ENCODE data around the gene EFCAB10.

Gene EFCAB10

DNA sequence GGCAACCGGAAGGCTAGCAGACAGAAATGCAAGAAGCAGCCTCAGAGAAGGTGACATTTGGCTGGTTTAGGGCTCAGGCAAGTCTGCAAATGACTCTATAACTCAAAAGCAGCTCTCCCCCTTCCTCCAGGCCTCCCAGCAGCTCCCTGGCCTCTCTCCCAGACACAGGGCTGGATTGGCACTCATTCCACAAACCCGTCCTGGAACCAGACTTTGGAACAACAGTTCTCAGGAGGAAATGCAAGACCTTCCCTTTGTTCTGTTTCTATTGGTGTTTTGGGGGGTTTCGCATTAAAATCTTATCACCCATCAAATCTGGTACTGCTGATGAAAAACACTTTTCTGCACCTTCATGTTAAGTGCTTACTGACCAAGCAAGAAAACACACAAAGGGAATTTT is 40.3 kb upstream of the EFCAB10 start:
- Mint-ChIP-seq H3K27ac (peak overlapping the region; percentile 80), H3K27me3 (ENCODE audit: low read depth, poor library complexity) (no peaks in the 10 kb centered on the region), H3K36me3 (ENCODE audit: low read depth) (peaks cover 40% of the 10 kb centered on the region), H3K9me3 (peaks cover 22% of the 10 kb centered on the region), H3K4me1 (peaks cover 57% of the 10 kb centered on the region), H3K4me3 (no peak overlapping the region)
- no peak for DNase-seq
- TF ChIP-seq, protein P1, sequence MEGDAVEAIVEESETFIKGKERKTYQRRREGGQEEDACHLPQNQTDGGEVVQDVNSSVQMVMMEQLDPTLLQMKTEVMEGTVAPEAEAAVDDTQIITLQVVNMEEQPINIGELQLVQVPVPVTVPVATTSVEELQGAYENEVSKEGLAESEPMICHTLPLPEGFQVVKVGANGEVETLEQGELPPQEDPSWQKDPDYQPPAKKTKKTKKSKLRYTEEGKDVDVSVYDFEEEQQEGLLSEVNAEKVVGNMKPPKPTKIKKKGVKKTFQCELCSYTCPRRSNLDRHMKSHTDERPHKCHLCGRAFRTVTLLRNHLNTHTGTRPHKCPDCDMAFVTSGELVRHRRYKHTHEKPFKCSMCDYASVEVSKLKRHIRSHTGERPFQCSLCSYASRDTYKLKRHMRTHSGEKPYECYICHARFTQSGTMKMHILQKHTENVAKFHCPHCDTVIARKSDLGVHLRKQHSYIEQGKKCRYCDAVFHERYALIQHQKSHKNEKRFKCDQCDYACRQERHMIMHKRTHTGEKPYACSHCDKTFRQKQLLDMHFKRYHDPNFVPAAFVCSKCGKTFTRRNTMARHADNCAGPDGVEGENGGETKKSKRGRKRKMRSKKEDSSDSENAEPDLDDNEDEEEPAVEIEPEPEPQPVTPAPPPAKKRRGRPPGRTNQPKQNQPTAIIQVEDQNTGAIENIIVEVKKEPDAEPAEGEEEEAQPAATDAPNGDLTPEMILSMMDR (IDR thresholded peaks at IDR 0.05) = no peak

DNA sequence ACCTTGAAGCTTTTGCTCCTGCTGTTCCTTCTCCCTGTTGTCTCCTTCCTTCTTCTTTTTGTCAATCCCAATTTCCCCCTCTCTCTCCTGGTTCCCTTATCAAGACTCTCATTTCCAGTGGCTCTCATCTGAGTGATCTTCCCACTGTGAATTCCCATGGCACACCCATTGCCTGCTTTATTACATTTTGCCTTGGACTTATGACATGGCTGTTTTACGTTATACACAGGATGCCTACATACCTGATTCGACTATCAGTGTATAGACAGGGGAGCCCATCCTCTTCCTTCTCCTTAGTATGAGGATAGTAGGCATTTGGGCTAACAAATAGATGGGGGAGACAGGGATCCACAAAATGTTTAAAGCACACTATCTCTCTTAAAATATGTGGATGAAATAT is 39.9 kb upstream of the EFCAB10 start:
- H3K9me3 Mint-ChIP-seq = peaks cover 17% of the 10 kb centered on the region

DNA sequence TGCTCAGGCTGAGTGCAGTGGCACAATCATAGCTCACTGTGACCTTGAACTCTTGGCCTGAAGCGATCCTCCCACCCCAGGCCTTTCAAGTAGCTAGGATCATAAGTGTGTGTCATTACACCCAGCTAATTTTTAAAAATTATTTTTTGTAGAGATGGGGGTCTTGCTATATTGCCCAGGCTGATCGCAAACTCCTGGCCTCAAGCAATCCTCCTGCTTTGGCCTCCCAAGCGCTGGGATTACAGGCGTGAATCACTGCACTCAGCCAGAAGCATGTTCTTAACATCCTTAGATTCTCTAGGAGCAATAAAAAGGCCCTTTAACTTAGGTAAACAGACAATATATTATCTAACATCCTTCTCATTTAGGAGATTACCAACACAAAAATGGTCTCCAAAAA is 38.3 kb upstream of the EFCAB10 start:
- TF ChIP-seq, protein P1 (IDR thresholded peaks at IDR 0.05) = no peak
- Mint-ChIP-seq H3K27ac (no peak overlapping the region), H3K4me1 (peaks cover 66% of the 10 kb centered on the region), H3K4me3 (no peak overlapping the region), H3K27me3 (ENCODE audit: low read depth, poor library complexity) (peaks cover 4% of the 10 kb centered on the region), H3K36me3 (ENCODE audit: low read depth) (peaks cover 24% of the 10 kb centered on the region), H3K9me3 (peaks cover 6% of the 10 kb centered on the region)
- DNase-seq = no peak

More for the DNA sequence above, 39.9 kb upstream of the EFCAB10 start:
- no peak for DNase-seq
- Mint-ChIP-seq H3K27me3 (ENCODE audit: low read depth, poor library complexity) (no peaks in the 10 kb centered on the region), H3K4me1 (peaks cover 61% of the 10 kb centered on the region), H3K4me3 (no peak overlapping the region), H3K27ac (no peak overlapping the region), H3K36me3 (ENCODE audit: low read depth) (peaks cover 36% of the 10 kb centered on the region)
- TF ChIP-seq, protein P1 (IDR thresholded peaks at IDR 0.05) = no peak

DNA sequence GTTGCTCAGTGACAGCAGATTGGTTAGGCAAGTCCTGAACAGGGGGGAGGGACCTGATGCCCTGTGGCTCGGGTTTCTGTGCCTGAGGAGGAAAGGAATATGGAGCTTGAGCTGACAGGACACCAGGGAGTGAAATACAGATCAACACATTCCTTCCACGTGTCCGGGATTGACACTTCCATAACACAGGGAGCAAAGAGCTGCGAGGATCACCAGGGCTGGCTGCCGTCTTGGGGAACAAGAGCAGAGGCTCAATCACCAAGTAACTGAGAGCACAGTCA is 36.7 kb upstream of the EFCAB10 start:
- peak; percentile 29 for DNase-seq
- no peaks in the 10 kb centered on the region for H3K9me3 Mint-ChIP-seq
- H3K27ac Mint-ChIP-seq = peak overlapping the region; percentile 83
- H3K4me3 Mint-ChIP-seq = no peak overlapping the region
- H3K27me3 Mint-ChIP-seq (ENCODE audit: low read depth, poor library complexity) = peaks cover 4% of the 10 kb centered on the region
- TF ChIP-seq, protein P1 (IDR thresholded peaks at IDR 0.05) = no peak
- H3K4me1 Mint-ChIP-seq = peaks cover 64% of the 10 kb centered on the region
- peaks cover 21% of the 10 kb centered on the region for H3K36me3 Mint-ChIP-seq (ENCODE audit: low read depth)

DNA sequence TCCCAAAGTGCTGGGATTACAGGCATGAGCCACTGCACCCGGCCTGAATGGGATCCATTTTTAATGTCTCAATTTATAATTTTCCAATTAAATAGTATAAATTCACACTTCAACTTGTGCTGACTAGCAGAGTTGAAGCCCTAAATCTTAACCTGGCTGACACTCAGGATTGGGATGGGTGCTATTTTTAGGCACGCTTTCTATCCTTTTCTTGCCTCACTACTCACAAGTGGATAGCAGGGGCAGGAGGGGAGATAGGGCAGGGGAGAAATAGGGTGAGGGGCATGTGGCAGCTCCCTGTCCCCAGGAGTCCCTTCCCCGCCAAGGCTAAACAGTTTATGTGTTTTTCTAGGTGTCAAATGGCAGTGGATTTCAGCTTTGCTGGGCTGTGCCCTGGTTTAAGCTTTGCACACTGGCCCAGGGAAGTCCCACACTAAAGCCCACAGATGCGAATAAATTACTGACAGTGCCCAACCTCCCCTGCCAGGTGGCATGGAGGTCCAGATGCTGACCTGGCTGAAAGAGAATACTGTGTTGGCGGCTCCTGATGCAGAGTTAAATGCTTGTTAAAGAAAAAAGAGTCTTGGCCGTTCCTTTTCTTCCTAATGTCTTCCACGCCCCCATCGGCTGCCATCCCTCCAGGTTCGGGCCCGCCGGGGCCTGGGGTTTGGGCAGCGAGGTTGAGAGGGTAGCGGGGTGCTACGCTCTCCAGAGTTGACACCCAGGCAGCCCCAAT is 36.2 kb upstream of the EFCAB10 start:
- no peaks in the 10 kb centered on the region for H3K9me3 Mint-ChIP-seq
- peaks cover 17% of the 10 kb centered on the region for H3K36me3 Mint-ChIP-seq (ENCODE audit: low read depth)
- peaks cover 4% of the 10 kb centered on the region for H3K27me3 Mint-ChIP-seq (ENCODE audit: low read depth, poor library complexity)
- TF ChIP-seq, protein P1 (IDR thresholded peaks at IDR 0.05) = no peak
- no peak for DNase-seq
- H3K27ac Mint-ChIP-seq = peak overlapping the region; percentile 83
- H3K4me3 Mint-ChIP-seq = no peak overlapping the region
- H3K4me1 Mint-ChIP-seq = peaks cover 62% of the 10 kb centered on the region

DNA sequence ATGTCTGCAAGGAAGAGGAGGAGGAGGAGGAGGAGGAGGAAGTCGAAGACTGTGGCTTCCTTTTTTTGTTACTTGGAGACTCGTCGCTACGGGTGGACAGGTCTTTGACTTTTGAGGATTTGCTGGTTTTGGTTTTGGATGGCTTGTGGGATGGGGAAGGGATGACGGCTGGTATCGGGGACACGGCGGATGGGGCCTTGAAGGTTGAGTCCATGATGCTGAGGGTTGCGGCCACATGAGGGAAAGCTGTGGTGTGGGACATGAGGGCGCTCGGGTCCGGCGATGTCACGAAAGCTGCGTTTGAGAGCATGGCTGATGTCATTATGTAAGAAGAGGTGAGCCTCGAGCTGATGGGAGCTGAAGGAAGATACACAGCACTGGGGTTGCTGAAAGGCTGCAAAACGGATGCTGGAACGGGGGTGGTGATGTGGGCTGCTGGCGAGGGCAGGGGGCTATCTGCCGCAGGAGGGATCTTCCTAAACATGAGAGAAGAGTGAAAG is 33.1 kb upstream of the EFCAB10 start:
- TF ChIP-seq, protein P1 (IDR thresholded peaks at IDR 0.05) = no peak
- no peak overlapping the region for H3K4me3 Mint-ChIP-seq
- H3K36me3 Mint-ChIP-seq (ENCODE audit: low read depth) = peaks cover 17% of the 10 kb centered on the region

More for the DNA sequence above, 33.1 kb upstream of the EFCAB10 start:
- H3K9me3 Mint-ChIP-seq = no peaks in the 10 kb centered on the region
- peaks cover 4% of the 10 kb centered on the region for H3K27me3 Mint-ChIP-seq (ENCODE audit: low read depth, poor library complexity)
- peaks cover 41% of the 10 kb centered on the region for H3K4me1 Mint-ChIP-seq
- DNase-seq = no peak
- peak overlapping the region; percentile 61 for H3K27ac Mint-ChIP-seq

All from nephron progenitor cell (in vitro differentiated cells).